IPS-15b (cell line): ENCODE data around the gene ELOVL2.

ENCODE experiments used
- H3K27me3 ChIP-seq: one replicate; pipeline ENCODE4 v1.6.1; 2013; ENCODE audit warnings: low read length; ENCODE audit not compliant: control insufficient read depth, insufficient read depth
- H3K36me3 ChIP-seq: one replicate; pipeline ENCODE4 v1.6.1; 2013; ENCODE audit warnings: low read length; ENCODE audit not compliant: control insufficient read depth, insufficient read depth
- H3K4me1 ChIP-seq: one replicate; pipeline ENCODE4 v1.6.1; 2013; ENCODE audit warnings: mild to moderate bottlenecking, low read length; ENCODE audit not compliant: control insufficient read depth, insufficient read depth
- H3K4me3 ChIP-seq: one replicate; pipeline ENCODE4 v1.5.1; 2013; ENCODE audit warnings: low read depth, low read length
- H3K9ac ChIP-seq: one replicate; pipeline ENCODE4 v1.6.1; 2013; ENCODE audit warnings: low read depth, mild to moderate bottlenecking, low read length
- H3K9me3 ChIP-seq: one replicate; pipeline ENCODE4 v1.6.1; 2013; ENCODE audit warnings: mild to moderate bottlenecking, low read length; ENCODE audit not compliant: control insufficient read depth, insufficient read depth

Gene ELOVL2

DNA sequence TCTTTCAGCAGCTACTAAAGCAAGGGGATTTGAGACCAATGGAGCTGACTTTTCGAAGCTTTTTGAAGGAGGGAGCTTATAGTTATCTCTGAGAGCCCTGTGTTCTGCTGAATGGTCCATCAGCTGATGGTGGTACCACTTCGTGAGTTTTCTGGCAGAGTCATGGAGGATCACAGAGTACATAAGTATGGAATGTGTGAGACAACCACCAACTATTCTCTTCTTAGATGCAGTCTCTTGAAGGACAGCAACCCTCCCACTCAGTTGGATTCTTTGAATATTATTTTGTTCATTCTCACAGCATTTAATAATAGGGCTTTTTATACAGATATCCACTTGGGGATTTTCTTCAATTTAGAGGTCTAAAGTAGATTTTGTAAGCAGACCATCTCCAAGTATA is 75.3 kb downstream of the ELOVL2 start:
- Histone ChIP-seq H3K9ac (no peak overlapping the region), H3K36me3 (no peaks in the 10 kb centered on the region), H3K27me3 (peaks cover 3% of the 10 kb centered on the region), H3K9me3 (no peaks in the 10 kb centered on the region), H3K4me3 (no peak overlapping the region), H3K4me1 (no peaks in the 10 kb centered on the region)

DNA sequence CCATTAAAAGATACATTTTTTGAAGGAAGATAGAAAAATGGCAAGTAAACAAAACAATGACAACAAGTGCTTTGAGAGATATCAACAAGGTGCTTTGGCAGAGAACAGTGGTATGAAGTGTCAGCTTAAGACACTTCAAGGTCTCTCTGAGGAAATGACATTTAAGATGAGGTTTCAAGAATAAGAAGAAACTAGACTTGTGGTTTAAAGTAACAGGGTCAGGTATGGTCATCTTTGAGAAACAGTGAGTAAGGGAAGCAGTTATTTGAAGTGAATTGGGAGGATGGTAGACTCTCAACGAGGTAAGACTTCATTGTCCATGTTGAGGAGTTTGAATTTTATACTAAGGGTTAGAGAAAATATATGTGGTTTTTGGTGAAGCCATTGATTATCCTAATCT is 79.4 kb downstream of the ELOVL2 start:
- H3K9me3 ChIP-seq: no peaks in the 10 kb centered on the region
- H3K27me3 ChIP-seq: peaks cover 6% of the 10 kb centered on the region
- H3K4me1 ChIP-seq: no peaks in the 10 kb centered on the region
- H3K9ac ChIP-seq: no peak overlapping the region
- no peak overlapping the region for H3K4me3 ChIP-seq
- H3K36me3 ChIP-seq: no peaks in the 10 kb centered on the region

DNA sequence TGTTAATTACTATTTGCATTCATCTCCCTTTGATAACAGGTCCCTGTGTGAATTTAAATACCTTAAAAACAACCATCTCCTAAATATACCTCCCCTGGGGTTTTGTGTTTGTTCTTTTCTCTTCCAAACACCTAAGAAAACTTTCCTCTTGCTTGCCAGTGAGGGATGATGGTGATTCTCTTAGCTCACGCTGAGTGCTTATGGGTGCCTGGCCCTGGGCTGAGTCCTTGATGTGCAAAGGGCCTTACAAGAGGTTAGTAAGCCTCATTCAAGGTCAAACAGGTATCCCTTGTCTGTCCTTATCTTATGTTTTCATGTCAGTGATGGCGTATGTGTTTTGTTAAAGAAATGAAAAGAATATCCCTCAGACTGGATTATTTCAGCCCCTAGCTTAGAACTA is 81.0 kb downstream of the ELOVL2 start:
- H3K9ac ChIP-seq: no peak overlapping the region
- H3K36me3 ChIP-seq: no peaks in the 10 kb centered on the region
- no peaks in the 10 kb centered on the region for H3K4me1 ChIP-seq
- no peak overlapping the region for H3K4me3 ChIP-seq
- no peaks in the 10 kb centered on the region for H3K9me3 ChIP-seq
- H3K27me3 ChIP-seq: peaks cover 6% of the 10 kb centered on the region

DNA sequence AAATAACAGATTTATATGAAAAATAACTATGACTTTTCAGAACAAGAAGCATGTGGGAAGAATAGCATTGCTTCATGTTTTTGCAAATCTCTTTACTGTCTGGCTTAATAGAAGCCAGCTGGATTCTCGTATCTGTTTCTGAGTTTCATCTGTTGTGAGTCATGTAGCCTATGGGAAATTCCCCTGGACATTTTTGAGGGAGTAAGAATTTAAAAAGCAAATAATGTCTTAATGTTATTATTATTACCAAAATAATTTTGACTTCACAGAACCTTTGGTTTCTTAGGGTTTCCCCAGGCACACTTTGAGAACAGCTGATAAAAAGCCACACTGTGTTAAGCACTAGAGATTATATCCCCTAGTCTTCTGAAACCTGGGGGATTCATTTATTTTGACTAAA is 81.4 kb downstream of the ELOVL2 start:
- no peak overlapping the region for H3K4me3 ChIP-seq
- no peaks in the 10 kb centered on the region for H3K36me3 ChIP-seq
- H3K4me1 ChIP-seq: no peaks in the 10 kb centered on the region
- no peaks in the 10 kb centered on the region for H3K9me3 ChIP-seq
- peaks cover 6% of the 10 kb centered on the region for H3K27me3 ChIP-seq
- H3K9ac ChIP-seq: no peak overlapping the region

DNA sequence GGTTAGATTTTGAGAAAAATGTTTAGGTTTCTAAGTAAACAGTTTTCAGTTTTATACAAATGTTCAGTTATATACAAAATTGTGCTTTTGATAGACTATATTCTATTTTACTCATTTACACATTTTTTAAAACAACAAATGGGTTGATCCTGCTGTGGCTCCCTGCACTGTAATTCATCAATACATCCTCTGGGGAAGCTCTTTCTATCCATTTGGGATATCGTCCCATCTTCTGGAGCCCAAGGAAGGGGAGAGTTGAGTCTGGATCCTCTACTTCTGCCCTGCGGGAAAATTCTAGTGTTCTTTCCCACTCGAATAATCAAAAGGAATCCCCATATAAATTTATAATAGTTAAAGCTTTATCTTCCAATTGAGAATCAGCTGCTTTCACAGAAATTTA is 82.3 kb downstream of the ELOVL2 start:
- H3K27me3 ChIP-seq: peaks cover 6% of the 10 kb centered on the region

DNA sequence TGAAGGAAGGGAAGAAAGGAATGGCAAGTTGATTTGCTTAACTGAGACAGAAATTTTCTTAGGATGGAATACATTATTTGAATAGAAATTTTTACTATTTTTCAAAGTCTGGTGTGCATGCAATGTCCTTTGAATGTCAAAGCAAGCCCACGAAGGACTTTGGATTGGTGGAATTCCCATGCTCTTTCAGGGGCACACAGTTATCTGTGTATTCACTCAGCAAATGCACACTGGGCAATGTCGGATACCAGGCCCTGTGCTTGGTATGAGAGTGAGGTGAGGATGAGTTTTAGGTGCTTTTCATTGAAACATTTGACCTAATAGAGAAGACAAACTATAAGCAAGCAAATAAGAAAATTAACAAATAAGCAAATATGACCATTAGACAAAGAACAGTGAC is 83.9 kb downstream of the ELOVL2 start:
- H3K9ac ChIP-seq: no peak overlapping the region
- H3K9me3 ChIP-seq: no peaks in the 10 kb centered on the region
- H3K36me3 ChIP-seq: no peaks in the 10 kb centered on the region
- no peak overlapping the region for H3K4me3 ChIP-seq
- H3K27me3 ChIP-seq: peaks cover 6% of the 10 kb centered on the region
- H3K4me1 ChIP-seq: no peaks in the 10 kb centered on the region

More for the DNA sequence above, 82.3 kb downstream of the ELOVL2 start:
- H3K9ac ChIP-seq: no peak overlapping the region
- no peaks in the 10 kb centered on the region for H3K4me1 ChIP-seq
- H3K36me3 ChIP-seq: no peaks in the 10 kb centered on the region
- no peaks in the 10 kb centered on the region for H3K9me3 ChIP-seq
- no peak overlapping the region for H3K4me3 ChIP-seq

DNA sequence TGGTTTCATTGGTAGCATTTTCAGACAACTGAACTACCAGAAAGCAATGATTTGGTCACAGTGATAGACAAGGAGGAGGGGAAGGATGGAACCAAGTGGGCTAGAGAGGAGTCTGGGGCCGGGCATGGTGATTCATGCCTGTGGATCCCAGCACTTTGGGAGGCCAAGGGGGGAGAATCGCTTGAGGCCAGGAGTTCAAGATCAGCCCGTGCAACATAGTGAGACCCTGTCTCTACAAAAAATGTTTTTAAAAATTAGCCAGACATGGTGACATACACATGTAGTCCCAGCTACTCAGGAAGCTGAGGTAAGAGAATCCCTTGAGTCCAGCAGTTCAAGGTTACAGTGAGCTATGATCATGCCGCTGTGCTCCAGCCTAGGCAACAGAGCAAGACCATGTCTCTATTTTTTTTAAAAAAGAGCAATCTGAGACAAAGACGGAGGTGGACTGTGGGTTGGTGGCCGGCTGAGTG is 86.7 kb downstream of the ELOVL2 start:
- Histone ChIP-seq H3K9ac (no peak overlapping the region), H3K27me3 (peaks cover 3% of the 10 kb centered on the region), H3K4me3 (no peak overlapping the region), H3K36me3 (no peaks in the 10 kb centered on the region), H3K9me3 (no peaks in the 10 kb centered on the region), H3K4me1 (no peaks in the 10 kb centered on the region)

DNA sequence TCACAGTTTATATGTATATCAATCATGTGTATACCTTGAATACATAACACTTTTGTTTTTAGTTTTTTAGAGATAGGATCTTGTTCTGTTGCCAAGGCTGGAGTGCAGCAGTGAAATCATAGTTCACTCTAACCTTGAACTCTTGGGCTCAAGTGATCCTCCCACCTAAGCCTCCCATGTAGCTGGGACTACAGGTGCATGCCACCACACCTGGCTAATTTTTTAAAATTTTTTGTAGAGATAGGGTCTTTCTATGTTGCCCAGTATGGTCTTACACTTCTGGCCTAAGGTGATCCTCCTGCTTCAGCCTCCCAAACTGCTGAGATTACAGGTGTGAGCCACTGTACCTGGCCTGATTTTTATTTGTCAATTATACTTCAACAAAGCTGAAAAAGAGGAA is 87.3 kb downstream of the ELOVL2 start:
- Histone ChIP-seq H3K27me3 (peaks cover 3% of the 10 kb centered on the region), H3K9ac (no peak overlapping the region), H3K4me1 (no peaks in the 10 kb centered on the region), H3K4me3 (no peak overlapping the region), H3K9me3 (no peaks in the 10 kb centered on the region), H3K36me3 (no peaks in the 10 kb centered on the region)

DNA sequence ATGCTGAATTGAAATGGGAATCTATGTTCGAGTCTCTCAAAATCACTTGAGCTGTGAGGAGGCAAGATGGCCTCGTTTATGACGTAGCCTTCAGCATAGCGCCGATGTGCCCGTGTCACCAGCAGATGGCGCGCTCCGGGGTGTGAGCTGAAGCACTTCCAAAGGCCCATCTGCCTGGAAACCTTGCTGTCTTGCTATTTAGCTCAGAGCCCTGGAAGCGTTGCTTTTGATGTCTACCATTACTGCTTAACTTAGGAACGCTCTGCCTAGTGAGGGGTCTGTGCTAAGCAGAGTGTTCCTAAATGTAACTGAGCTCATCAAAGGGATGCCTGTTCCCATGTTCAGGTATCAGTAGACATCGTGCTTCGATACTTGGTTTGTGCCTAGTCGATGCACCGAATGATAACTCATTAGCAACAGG is 89.5 kb downstream of the ELOVL2 start:
- Histone ChIP-seq H3K4me1 (no peaks in the 10 kb centered on the region), H3K4me3 (no peak overlapping the region), H3K27me3 (no peaks in the 10 kb centered on the region), H3K9me3 (no peaks in the 10 kb centered on the region), H3K9ac (no peak overlapping the region), H3K36me3 (no peaks in the 10 kb centered on the region)

DNA sequence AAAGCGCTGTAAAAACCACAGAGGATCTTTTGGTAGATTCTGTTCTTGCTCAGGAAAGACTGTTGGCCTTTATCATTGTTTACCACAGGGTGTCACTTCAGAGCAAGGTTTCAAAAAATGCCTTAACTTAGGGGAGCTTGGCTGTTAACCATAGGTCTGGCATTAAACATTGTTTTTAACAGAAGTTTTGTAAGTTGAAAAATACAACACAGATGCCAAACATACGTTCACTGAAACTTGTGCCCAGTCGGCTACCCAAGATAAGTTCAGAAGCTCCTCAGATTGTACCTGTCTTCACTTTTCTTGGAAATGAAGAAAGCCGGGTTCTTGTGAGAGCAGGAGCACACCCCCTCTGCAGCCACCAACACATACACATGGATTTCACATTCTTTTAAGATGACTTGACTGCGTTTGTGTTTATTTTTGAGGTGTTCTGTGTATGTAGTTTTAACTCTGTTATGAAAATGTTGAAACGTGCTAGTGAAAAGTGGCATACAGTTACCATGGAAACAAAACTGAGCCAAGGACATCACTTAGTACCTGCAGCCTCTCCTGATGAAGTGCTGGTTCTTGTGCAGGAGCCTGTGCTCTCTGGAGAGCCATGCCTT is 92.3 kb downstream of the ELOVL2 start:
- Histone ChIP-seq H3K36me3 (no peaks in the 10 kb centered on the region), H3K9ac (no peak overlapping the region), H3K27me3 (no peaks in the 10 kb centered on the region), H3K9me3 (no peaks in the 10 kb centered on the region), H3K4me3 (no peak overlapping the region), H3K4me1 (no peaks in the 10 kb centered on the region)

DNA sequence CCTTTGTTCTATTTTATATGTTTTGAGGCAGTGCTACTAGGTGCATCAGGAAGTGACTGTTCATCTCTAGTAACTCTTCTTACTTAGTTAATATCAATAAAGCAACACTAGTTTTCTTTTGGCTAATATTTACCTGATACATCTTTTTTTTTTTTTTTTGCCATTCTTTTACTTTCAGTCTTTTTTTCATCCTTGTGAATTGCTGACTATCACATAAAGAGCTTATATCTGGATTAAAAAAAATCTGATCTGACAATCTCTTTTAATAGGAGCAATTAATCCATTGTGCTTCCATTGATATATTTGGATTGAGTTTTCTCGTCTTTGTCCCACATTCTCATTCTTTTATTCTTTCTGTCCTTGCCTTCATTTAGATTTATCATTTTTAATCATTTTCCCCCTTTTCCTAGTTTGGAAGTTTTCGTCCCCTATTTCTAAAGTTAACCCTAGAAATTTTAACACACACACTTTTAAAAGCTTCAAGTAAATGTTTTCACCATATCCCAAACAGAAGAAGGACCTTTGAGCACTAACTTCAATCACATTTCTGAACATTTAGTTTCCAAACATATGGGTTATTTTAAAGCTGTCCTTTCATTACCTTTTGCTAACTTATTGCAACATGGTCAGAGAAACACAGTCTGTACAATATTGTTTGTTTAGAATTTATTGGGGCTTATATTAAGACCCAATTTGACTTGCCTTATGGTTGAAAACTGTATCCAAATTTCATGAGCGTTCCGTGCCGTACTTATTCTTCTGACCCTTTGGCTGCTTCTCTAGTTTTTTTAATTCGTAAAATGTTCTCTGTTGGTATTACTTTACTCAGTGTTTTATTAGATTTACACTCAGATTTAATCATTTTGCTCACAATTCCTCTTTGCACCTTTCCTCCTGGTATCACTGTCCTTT is 94.3 kb downstream of the ELOVL2 start:
- Histone ChIP-seq H3K9ac (no peak overlapping the region), H3K4me3 (no peak overlapping the region), H3K36me3 (no peaks in the 10 kb centered on the region), H3K4me1 (no peaks in the 10 kb centered on the region), H3K9me3 (no peaks in the 10 kb centered on the region), H3K27me3 (no peaks in the 10 kb centered on the region)

DNA sequence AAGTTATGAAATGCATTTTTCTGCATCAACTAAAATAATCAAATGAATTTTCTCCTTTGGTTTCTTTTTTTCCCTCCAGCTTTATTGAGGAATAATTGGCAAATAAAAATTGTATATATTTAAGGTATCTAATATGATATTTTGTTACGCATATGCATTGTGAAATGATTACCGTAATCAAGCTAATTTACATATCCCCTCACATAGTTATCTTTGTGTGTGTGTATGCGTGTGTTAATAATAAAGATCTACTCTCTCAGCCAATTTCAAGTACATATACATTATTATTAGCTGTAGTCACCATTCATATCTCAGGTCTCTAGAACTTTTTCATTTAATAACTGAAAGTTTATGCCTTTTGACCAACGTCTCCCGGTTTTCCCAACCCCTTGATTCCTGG is 96.1 kb downstream of the ELOVL2 start:
- Histone ChIP-seq H3K36me3 (no peaks in the 10 kb centered on the region), H3K27me3 (no peaks in the 10 kb centered on the region), H3K4me3 (no peak overlapping the region), H3K9me3 (no peaks in the 10 kb centered on the region), H3K4me1 (no peaks in the 10 kb centered on the region), H3K9ac (no peak overlapping the region)
